Thyroid gland (tissue), 4 donors: ENCODE data around the gene ZFP92.

Source experiments
- POLR2A ChIP-seq, 2 donors: fragments of 450-650 bp; IDR thresholded peaks; one replicate each; pipeline ENCODE4 v1.6.1; 2017; ENCODE audit warnings: antibody characterized with exemption in 2 of 2, mild to moderate bottlenecking in 2 of 2, moderate library complexity in 1 of 2
- TF ChIP-seq, protein P1 (sequence below), 6 experiments: fragments of 200-600 bp in 3 of 6; fragments of 450-650 bp in 3 of 6; sonication (generic) in 3 of 6; IDR thresholded peaks; one replicate each; pipeline ENCODE4 v1.5.1; 2016 to 2019; ENCODE audit warnings: antibody characterized with exemption in 6 of 6, mild to moderate bottlenecking in 2 of 6, inconsistent platforms in 1 of 6, moderate library complexity in 1 of 6

DNA sequence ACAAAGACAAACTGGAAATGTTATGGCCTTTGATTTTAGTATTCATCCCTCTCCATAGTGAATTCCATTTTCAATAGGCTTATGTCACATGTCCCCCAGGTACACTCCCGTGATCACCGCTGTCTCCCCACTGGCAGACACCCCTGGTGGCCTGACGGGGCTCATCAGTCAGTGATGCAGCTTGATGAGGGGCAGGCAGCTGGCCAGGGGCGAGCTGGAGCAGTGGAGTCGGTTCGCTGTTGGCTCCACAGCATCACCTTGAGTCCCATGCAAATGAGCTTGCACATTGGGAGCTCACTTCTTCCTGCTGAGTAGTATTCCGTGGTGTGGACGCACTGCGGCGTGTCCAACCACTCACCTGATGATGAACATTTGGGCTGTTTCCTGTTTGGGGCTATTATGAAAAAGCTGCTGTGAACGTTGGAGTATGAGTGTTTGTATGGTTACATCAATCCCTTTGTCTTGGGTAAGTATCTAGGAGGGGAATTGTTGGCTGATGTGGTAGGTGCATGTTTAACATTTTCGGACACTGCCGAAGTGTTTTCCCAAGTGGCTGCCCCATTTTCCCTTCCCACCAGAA is 29.4 kb downstream of the ZFP92 start:
- TF ChIP-seq, protein P1, sequence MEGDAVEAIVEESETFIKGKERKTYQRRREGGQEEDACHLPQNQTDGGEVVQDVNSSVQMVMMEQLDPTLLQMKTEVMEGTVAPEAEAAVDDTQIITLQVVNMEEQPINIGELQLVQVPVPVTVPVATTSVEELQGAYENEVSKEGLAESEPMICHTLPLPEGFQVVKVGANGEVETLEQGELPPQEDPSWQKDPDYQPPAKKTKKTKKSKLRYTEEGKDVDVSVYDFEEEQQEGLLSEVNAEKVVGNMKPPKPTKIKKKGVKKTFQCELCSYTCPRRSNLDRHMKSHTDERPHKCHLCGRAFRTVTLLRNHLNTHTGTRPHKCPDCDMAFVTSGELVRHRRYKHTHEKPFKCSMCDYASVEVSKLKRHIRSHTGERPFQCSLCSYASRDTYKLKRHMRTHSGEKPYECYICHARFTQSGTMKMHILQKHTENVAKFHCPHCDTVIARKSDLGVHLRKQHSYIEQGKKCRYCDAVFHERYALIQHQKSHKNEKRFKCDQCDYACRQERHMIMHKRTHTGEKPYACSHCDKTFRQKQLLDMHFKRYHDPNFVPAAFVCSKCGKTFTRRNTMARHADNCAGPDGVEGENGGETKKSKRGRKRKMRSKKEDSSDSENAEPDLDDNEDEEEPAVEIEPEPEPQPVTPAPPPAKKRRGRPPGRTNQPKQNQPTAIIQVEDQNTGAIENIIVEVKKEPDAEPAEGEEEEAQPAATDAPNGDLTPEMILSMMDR (IDR thresholded peaks at IDR 0.05), result no peak
- TF ChIP-seq POLR2A (IDR thresholded peaks at IDR 0.05), result no peak
